GM23248 (cell line): ENCODE measurements around the gene BTBD19. TPM values are rescaled to one million over a fixed set of nuclear protein-coding genes. Genes with fewer than 3 reads are reported as not detected.
"Not testable (repeated sequence)": the region's sequence is repeated elsewhere in the genome, so short reads cannot be mapped to it uniquely, and the experiment has no call there.

ENCODE experiments used
- DNase-seq: peaks from one replicate; pipeline ENCODE4 v3.0.0-alpha.2; 2015
- H2AFZ ChIP-seq: fragments of 200-600 bp; sonication (generic); 2 replicates; pipeline ENCODE4 v1.6.1; 2016; ENCODE audit warnings: antibody characterized with exemption
- H3F3A ChIP-seq: fragments of 200-600 bp; sonication (generic); 2 replicates; pipeline ENCODE4 v1.6.1; 2016; ENCODE audit warnings: mild to moderate bottlenecking, antibody characterized with exemption, mixed run types; ENCODE audit not compliant: insufficient read depth
- H3K27ac ChIP-seq: fragments of 200-600 bp; sonication (generic); 2 replicates; pipeline ENCODE4 v1.5.1; 2016; ENCODE audit warnings: mild to moderate bottlenecking
- H3K27me3 ChIP-seq: fragments of 200-600 bp; sonication (generic); replicated peaks from 2 replicates; pipeline ENCODE4 v1.6.1; 2016; ENCODE audit warnings: mild to moderate bottlenecking; ENCODE audit not compliant: insufficient read depth
- H3K36me3 ChIP-seq: fragments of 200-600 bp; sonication (generic); 2 replicates; pipeline ENCODE4 v1.6.1; 2016; ENCODE audit warnings: low read depth, mild to moderate bottlenecking
- H3K4me1 ChIP-seq: fragments of 200-600 bp; sonication (generic); 2 replicates; pipeline ENCODE4 v1.6.1; 2016; ENCODE audit warnings: mild to moderate bottlenecking; ENCODE audit not compliant: insufficient read depth
- H3K4me2 ChIP-seq: fragments of 200-600 bp; sonication (generic); one replicate; pipeline ENCODE4 v1.6.1; 2016; ENCODE audit warnings: mild to moderate bottlenecking; ENCODE audit not compliant: unreplicated experiment
- H3K4me3 ChIP-seq: fragments of 200-600 bp; sonication (generic); 2 replicates; pipeline ENCODE4 v1.5.1; 2016; ENCODE audit warnings: mild to moderate bottlenecking
- H3K79me2 ChIP-seq: fragments of 200-600 bp; sonication (generic); 2 replicates; pipeline ENCODE4 v1.6.1; 2016; ENCODE audit warnings: mild to moderate bottlenecking; ENCODE audit not compliant: insufficient read depth
- H3K9ac ChIP-seq: fragments of 200-600 bp; sonication (generic); 2 replicates; pipeline ENCODE4 v1.6.1; 2016; ENCODE audit warnings: mild to moderate bottlenecking
- H3K9me2 ChIP-seq: fragments of 200-600 bp; sonication (generic); 2 replicates; pipeline ENCODE4 v1.6.1; 2016; ENCODE audit warnings: mixed run types, mild to moderate bottlenecking, moderate library complexity; ENCODE audit not compliant: insufficient read depth
- H3K9me3 ChIP-seq: fragments of 200-600 bp; sonication (generic); one replicate; pipeline ENCODE4 v1.6.1; 2017; ENCODE audit warnings: low read depth
- H4K20me1 ChIP-seq: fragments of 200-600 bp; sonication (generic); 2 replicates; pipeline ENCODE4 v1.6.0; 2016; ENCODE audit not compliant: insufficient read depth
- EZH2 ChIP-seq: fragments of 200-600 bp; sonication (generic); IDR thresholded peaks from 2 replicates; pipeline ENCODE4 v1.6.1; 2018; ENCODE audit warnings: antibody characterized with exemption, mild to moderate bottlenecking; ENCODE audit not compliant: insufficient read depth, poor library complexity, severe bottlenecking
- EZH2phosphoT487 ChIP-seq: fragments of 200-600 bp; sonication (generic); IDR thresholded peaks from 2 replicates; pipeline ENCODE4 v1.6.1; 2018; ENCODE audit warnings: antibody characterized with exemption, moderate library complexity, mild to moderate bottlenecking, low read depth; ENCODE audit not compliant: insufficient read depth
- WGBS, 2 experiments: methylation state at CpG; one replicate each; pipeline ENCODE4 v1.1.6; 2015 to 2017; ENCODE audit warnings: low lambda C conversion rate in 2 of 2, low coverage in 1 of 2; ENCODE audit errors: missing lambda C conversion rate in 2 of 2; 5-methylcytosine and 5-hydroxymethylcytosine counted together
- in situ Hi-C: fragments of 300-500 bp; cut with MboI; formaldehyde crosslinking; loops from 2 replicates; pipeline ENCODE4 v1.15.0; 2020
- polyA plus RNA-seq: library from polyadenylated mRNA; unstranded; fragments of >200 nt; fragmentation: Nextera tagmentation; extraction: Ambion mirVana; gene quantifications from 2 replicates; pipeline ENCODE4 v1.2.1, GENCODE V29; 2016
- total RNA-seq: library from RNA; depleted of rRNA; stranded (reverse); fragments of >200 nt; shearing (Covaris generic); gene quantifications from 2 replicates; pipeline ENCODE4 v1.2.3, GENCODE V29; 2014

The BTBD19 gene
- total and polyA plus RNA-seq, 2 experiments from 2014 or later: 8.0 to 12.1 TPM

DNA sequence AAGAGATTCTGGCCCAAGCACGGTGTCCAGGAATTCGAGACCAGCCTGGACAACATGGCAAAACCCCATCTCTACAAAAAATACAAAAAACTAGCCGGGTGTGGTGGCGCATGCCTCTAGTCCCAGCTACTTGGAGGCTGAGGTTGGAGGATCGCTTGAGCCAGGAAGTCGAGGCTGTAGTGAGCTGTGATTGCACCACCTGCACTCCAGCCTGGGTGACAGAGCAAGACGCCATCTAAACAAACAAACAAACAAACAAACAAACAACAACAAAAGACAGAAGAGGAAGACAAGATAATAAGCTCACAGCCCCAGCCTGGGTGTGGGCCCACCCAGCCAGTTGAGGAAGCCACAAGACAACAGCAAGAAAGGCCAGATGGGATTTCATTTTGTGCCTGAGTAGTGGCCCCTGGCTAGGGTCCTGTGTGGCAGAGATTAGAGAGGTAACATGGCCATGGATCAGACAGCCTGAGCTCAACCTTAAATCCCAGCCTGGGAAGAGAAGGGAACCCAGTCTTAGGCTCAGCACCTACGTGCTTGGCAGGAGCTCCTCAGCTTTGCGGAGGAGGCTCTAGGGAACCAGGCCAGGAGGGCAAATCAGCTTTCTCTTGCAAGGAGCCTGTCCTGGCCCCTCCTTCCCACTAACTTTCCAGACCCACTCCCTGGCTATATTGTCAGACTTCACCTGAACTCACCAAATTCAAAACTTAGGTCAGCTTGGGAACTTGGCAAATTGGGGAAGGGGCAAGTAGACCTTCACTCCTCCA is 15.4 kb upstream of the BTBD19 start:
- no peak for TF ChIP-seq EZH2
- TF ChIP-seq EZH2phosphoT487: no peak
- Histone ChIP-seq H3K79me2 (no peaks in the 10 kb centered on the region), H3K36me3 (no peaks in the 10 kb centered on the region), H3K4me2 (no peak overlapping the region), H3K9ac (no peak overlapping the region), H3K27me3 (no peaks in the 10 kb centered on the region), H2AFZ (no peak overlapping the region), H3K4me1 (no peaks in the 10 kb centered on the region), H3K4me3 (no peak overlapping the region), H3F3A (no peaks in the 10 kb centered on the region), H3K9me2 (no peaks in the 10 kb centered on the region), H3K9me3 (no peaks in the 10 kb centered on the region), H4K20me1 (no peaks in the 10 kb centered on the region), H3K27ac (no peak overlapping the region)
- in situ Hi-C loops: no loop called here
- WGBS, 2 experiments: 84 to 87% methylated on average over 9 of the region's 9 CpGs
- no peak for DNase-seq

DNA sequence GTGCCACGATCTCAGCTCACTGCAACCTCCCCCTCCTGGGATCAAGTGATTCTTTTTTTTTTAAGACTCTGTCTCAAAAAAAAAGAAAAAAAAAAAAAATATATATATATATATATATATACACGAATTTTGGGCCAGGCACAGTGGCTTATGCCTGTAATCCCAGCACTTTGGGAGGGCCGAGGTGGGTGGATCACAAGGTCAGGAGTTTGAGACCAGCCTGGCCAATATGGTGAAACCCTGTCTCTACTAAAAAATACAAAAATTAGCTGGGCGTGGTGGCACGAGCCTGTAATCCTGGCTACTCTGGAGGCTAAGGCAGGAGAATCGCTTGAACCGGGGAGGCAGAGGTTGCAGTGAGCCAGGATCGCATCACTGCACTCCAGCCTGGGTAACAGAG is 10.4 kb upstream of the BTBD19 start:
- H3K4me3 ChIP-seq, H3K27ac ChIP-seq, H4K20me1 ChIP-seq, H3K4me2 ChIP-seq, H3K9ac ChIP-seq, in situ Hi-C loops, H3K36me3 ChIP-seq, H3K9me2 ChIP-seq, DNase-seq, H3K27me3 ChIP-seq, H3K9me3 ChIP-seq: not testable (repeated sequence)
- Histone ChIP-seq H2AFZ (0 out of 2 replicates have a peak overlapping the region, but pooled peaks have one; percentile 85), H3F3A (peaks cover 11% of the 10 kb centered on the region), H3K79me2 (peaks cover 27% of the 10 kb centered on the region), H3K4me1 (peaks cover 14% of the 10 kb centered on the region; the same call in 1 of the 2 replicates)
- WGBS, 2 experiments: 75 to 77% methylated on average over 8 of the region's 8 CpGs

DNA sequence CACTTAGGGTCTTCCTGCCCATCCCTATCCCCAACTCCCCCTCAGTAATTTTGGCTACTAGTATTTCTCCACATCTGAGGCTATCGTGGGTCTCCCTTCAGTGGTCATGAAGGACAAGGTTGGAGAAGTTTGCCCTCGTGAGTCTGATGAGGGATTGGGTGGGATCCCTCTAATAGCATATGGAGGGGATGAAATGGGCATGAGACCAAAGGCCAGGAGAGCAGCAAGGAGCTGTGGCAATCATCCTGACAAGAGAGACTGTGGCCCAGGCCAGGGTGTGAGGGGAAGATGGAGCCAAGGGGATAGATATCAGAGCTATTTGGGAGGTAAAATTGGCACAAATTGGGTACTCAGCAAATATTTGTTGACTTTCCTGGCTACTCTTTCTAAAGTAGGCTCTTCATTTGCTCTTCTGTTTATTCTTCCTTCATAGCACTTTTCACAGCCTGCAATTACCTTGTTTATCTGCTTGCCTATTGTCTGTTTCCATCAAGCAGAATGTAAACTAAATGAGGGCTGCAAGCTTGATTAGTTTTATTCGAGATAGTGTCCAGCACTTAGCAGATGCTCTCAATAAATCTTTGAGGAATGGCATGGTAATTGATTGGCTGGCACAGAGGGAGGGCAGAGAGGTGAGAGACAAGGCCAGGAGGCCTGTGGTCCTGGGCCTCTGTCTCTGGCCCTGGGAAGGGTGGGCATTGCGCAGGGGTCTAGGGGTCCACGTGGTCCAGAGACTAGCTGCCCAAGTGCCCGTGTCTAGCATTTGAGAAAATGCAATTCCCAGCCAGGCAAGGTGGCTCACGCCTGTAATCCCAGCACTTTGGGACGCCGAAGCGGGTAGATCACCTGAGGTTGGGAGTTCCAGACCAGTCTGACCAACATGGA is 9.6 kb upstream of the BTBD19 start:
- no peaks in the 10 kb centered on the region for H3K27me3 ChIP-seq
- H3K27ac ChIP-seq: peak overlapping the region; percentile 100; the same call in 1 of the 2 replicates
- no peak overlapping the region for H3K4me2 ChIP-seq
- no peak for DNase-seq
- no peaks in the 10 kb centered on the region for H3K9me3 ChIP-seq
- H3K9ac ChIP-seq: peak overlapping the region; percentile 98
- H3K4me1 ChIP-seq: peaks cover 22% of the 10 kb centered on the region; the same call in 1 of the 2 replicates
- peaks cover 18% of the 10 kb centered on the region for H3F3A ChIP-seq
- H3K36me3 ChIP-seq: peaks cover 7% of the 10 kb centered on the region; the same call in 1 of the 2 replicates
- WGBS, 2 experiments: 86 to 87% methylated on average over 10 of the region's 10 CpGs
- in situ Hi-C loops: no loop called here
- no peak for TF ChIP-seq EZH2
- no peak for TF ChIP-seq EZH2phosphoT487
- peak overlapping the region; percentile 85 for H2AFZ ChIP-seq
- H4K20me1 ChIP-seq: no peaks in the 10 kb centered on the region
- H3K9me2 ChIP-seq: no peaks in the 10 kb centered on the region
- H3K4me3 ChIP-seq: no peak overlapping the region
- H3K79me2 ChIP-seq: peaks cover 35% of the 10 kb centered on the region

DNA sequence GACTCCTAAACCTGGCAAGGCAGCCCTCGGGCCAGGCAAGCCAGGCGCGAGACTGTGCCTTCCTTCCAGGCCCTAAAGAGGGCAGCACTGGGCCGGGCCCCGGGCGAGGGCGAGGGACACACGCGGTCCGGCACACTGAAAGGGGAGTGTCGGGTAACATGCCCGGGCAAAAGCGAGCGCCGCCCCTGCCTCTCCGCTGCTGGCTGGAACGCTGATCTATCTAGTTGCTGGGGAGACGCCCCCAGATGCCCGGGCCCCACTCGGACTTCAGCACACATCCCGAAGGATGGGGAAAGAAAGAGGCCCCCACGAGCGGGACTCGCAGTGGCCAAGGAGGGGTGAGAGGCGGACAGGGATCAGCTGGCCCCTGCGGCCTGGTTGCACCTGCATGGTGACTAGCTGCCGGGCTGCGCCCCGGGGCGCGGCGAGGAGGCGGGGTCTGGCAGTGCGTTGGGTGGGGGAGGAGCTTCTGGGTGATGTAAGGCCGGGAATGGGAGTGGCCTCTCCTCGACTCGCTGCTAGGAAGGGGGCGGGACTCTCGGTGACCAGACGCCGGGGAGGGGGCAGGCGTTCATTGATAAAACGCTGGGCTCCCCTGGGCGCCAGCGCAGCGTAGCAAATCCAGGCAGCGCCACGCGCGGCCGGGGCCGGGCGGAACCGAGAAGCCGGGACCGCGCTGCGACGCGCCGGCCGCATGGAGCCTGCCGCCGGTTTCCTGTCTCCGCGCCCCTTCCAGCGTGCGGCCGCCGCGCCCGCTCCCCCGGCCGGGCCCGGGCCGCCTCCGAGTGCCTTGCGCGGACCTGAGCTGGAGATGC is 8.3 kb upstream of the BTBD19 start, which contains the start of gene PLK3:
PLK3 (plus strand) TSS at position 608 of the 815 bp plus-strand sequence; CDS start at position 695, 87 bp downstream.
- no peak for TF ChIP-seq EZH2
- no peak for TF ChIP-seq EZH2phosphoT487
- peak within 1 kb of the TSS; percentile 98 for H3K9ac ChIP-seq
- in situ Hi-C loops: no loop called here
- peak within 1 kb of the TSS; percentile 99 for H3K4me3 ChIP-seq
- DNase-seq: peak; percentile 99
- H3K27me3 ChIP-seq: no peaks in the 10 kb centered on the region
- peak within 1 kb of the TSS; percentile 100 for H3K27ac ChIP-seq
- peaks cover 46% of the 10 kb centered on the region for H3K79me2 ChIP-seq
- peak within 1 kb of the TSS; percentile 85 for H2AFZ ChIP-seq
- 0% methylated on average over 41 to 45 of the region's 79 CpGs for WGBS, 2 experiments
- H3F3A ChIP-seq: peaks cover 29% of the 10 kb centered on the region
- H3K9me3 ChIP-seq: no peaks in the 10 kb centered on the region
- H3K36me3 ChIP-seq: peaks cover 16% of the 10 kb centered on the region; the same call in 1 of the 2 replicates
- no peaks in the 10 kb centered on the region for H4K20me1 ChIP-seq
- H3K4me2 ChIP-seq: peak within 1 kb of the TSS; percentile 84
- peaks cover 25% of the 10 kb centered on the region; the same call in 1 of the 2 replicates for H3K4me1 ChIP-seq
- H3K9me2 ChIP-seq: no peaks in the 10 kb centered on the region
